Psoas muscle (tissue), 8 donors: ENCODE data around the gene ANAPC5. TPM values are rescaled to one million over a fixed set of nuclear protein-coding genes. Genes with fewer than 3 reads are reported as not detected.

Experiments used
- ATAC-seq, 4 donors: fragments of 200-7000 bp; cut with Tn5 transposase; one replicate each; pipeline ENCODE4 v1.9.1; 2020; ENCODE audit warnings: moderate library complexity in 3 of 4, mild to moderate bottlenecking in 2 of 4
- DNase-seq, 2 donors: peaks; one replicate each; pipeline ENCODE4 v3.0.0-alpha.2; 2020
- H3K27ac ChIP-seq: fragments of 200-600 bp; one replicate; pipeline ENCODE4 v1.8.0; 2022
- H3K27me3 ChIP-seq, 3 donors: fragments of 200-600 bp in 1 of 3; one replicate each; pipeline versions ENCODE4 v1.6.1 to v1.8.0; 2013 to 2022; ENCODE audit warnings: low read length in 2 of 3, mild to moderate bottlenecking in 2 of 3, moderate library complexity in 1 of 3; ENCODE audit not compliant: insufficient read depth in 3 of 3
- H3K36me3 ChIP-seq, 2 donors: fragments of 200-600 bp in 1 of 2; one replicate each; pipeline versions ENCODE4 v1.6.1 to v1.8.0; 2013 to 2022; ENCODE audit warnings: low read depth in 1 of 2, mild to moderate bottlenecking in 1 of 2, moderate library complexity in 1 of 2; ENCODE audit not compliant: insufficient read depth in 1 of 2
- H3K4me1 ChIP-seq: fragments of 200-600 bp; one replicate; pipeline ENCODE4 v1.8.0; 2022
- H3K4me3 ChIP-seq: fragments of 200-600 bp; one replicate; pipeline ENCODE4 v1.8.0; 2022; ENCODE audit warnings: mild to moderate bottlenecking
- H3K9me3 ChIP-seq: fragments of 200-600 bp; one replicate; pipeline ENCODE4 v1.8.0; 2022
- WGBS, 3 donors: extraction: QIAGEN DNeasy Blood & Tissue Kit; methylation state at CpG; one replicate each; pipeline versions ENCODE4 v1.1.6 to v1.1.7; 2013; 5-methylcytosine and 5-hydroxymethylcytosine counted together
- intact Hi-C, 2 donors: fragments of 100-400 bp; cut with DNase I; formaldehyde crosslinking; loops; one replicate each; pipeline versions ENCODE4 v1.11.0 to v1.14.2; 2022
- polyA plus RNA-seq, 3 donors: library from polyadenylated mRNA; stranded (reverse); fragments of 200-250 nt; gene quantifications; one replicate each; pipeline ENCODE4 v1.2.3, GENCODE V29; 2013
- total RNA-seq, 4 donors: library from RNA; stranded (reverse); fragmentation: NEBNext Ultra II Directional in 2 of 4; extraction: Animal tissue kit (Norgen Biotek cat#: 25700) in 2 of 4; gene quantifications; one replicate each; pipeline versions ENCODE4 v1.2.1 to v1.2.4, GENCODE V29; 2021 to 2023
- TF ChIP-seq, protein P1 (sequence below): fragments of 200-600 bp; IDR thresholded peaks from one replicate; pipeline ENCODE4 v1.8.0; 2022; ENCODE audit warnings: antibody characterized with exemption
- donor health status: healthy with polysubstance abuse.
- donor health status: DM: no; HTN: no; CAD: no; lungs with moderate emphysema.
- donor health status: Bipolar disorder and iron deficiency.
- donor health status: healthy.
- donor health status: DM: yes; HTN: yes; CAD: no.
- donor health status: DM: no; HTN: no; CAD: no.
- donor health status: DM: no; HTN: no; CAD: no.
- donor health status: DM: yes; HTN: yes; CAD: no.

Gene ANAPC5
- total and polyA plus RNA-seq, 7 donors, result 47.1 to 120 (median 70.8) TPM

GRCh38 chr12:121398355-121398754 lies 46.1 kb upstream of the ANAPC5 start:
- peaks cover 30% of the 10 kb centered on the region for H3K4me1 ChIP-seq
- peaks cover 0 to 1% of the 10 kb centered on the region in 2 donors for H3K36me3 ChIP-seq
- ATAC-seq (no peak), DNase-seq (no peak)
- H3K4me3 ChIP-seq, result peak overlapping the region; percentile 97
- peak overlapping the region; percentile 99 for H3K27ac ChIP-seq
- TF ChIP-seq, protein P1, sequence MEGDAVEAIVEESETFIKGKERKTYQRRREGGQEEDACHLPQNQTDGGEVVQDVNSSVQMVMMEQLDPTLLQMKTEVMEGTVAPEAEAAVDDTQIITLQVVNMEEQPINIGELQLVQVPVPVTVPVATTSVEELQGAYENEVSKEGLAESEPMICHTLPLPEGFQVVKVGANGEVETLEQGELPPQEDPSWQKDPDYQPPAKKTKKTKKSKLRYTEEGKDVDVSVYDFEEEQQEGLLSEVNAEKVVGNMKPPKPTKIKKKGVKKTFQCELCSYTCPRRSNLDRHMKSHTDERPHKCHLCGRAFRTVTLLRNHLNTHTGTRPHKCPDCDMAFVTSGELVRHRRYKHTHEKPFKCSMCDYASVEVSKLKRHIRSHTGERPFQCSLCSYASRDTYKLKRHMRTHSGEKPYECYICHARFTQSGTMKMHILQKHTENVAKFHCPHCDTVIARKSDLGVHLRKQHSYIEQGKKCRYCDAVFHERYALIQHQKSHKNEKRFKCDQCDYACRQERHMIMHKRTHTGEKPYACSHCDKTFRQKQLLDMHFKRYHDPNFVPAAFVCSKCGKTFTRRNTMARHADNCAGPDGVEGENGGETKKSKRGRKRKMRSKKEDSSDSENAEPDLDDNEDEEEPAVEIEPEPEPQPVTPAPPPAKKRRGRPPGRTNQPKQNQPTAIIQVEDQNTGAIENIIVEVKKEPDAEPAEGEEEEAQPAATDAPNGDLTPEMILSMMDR, result no peak
- no peaks in the 10 kb centered on the region for H3K27me3 ChIP-seq
- WGBS, 3 donors, result 97 to 99% (median 98%) methylated on average over 5 of the region's 5 CpGs
- intact Hi-C loops, result loop anchor here in 1 of 2 donors (5.0 kb wide), 1 partner anchor 46 kb away; the partner anchor contains the start of gene ANAPC5
- H3K9me3 ChIP-seq, result no peaks in the 10 kb centered on the region

DNA sequence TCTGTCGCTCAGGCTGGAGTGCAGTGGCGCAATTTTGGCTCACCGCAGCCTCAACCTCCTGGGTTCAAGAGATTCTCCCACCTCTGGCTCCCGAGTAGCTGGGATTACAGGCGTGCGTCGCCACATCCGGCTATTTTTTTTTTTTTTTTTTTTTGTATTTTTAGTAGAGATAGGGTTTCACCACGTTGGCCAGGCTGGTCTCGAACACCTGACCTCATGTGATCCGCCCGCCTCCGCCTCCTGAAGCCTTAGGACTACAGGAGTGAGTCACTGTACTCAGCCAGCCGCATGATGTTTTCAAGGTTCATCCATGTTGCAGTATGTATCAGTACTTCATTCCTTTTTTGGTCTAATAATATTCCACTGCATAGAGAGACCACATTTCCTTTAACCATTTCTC lies 45.3 kb upstream of the ANAPC5 start:
- TF ChIP-seq, protein P1, result no peak
- DNase-seq (no peak), ATAC-seq (no peak)
- no peak overlapping the region for H3K27ac ChIP-seq
- intact Hi-C loops, result loop anchor here in 1 of 2 donors (5.0 kb wide), 1 partner anchor 45 kb away; the partner anchor contains the start of gene ANAPC5
- no peaks in the 10 kb centered on the region for H3K27me3 ChIP-seq
- peaks cover 26% of the 10 kb centered on the region for H3K4me1 ChIP-seq
- H3K4me3 ChIP-seq, result no peak overlapping the region
- 63 to 85% (median 80%) methylated on average over 14 of the region's 14 CpGs for WGBS, 3 donors
- no peaks in the 10 kb centered on the region for H3K9me3 ChIP-seq
- H3K36me3 ChIP-seq, result no peaks in the 10 kb centered on the region

DNA sequence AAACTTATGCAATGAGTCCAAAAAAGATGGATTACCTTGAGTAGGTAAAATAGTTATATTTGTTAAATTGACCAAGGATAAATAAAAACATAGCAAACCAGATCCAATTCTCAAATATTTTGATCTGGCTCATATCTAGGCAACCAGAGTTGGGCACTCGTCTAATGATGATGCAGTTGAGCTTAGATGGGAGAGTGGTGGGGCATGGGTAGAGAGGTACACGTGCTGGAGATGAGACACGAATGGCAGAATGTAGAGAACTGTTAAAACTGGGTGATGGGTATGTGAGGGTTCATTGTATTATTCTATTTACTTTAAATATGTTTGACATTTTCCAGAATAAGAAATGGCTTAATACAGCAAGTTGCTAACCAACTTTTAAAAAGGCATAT lies 40.1 kb upstream of the ANAPC5 start:
- ATAC-seq (no peak), DNase-seq (no peak)
- Histone ChIP-seq H3K4me3 (no peak overlapping the region), H3K36me3 (no peaks in the 10 kb centered on the region), H3K27me3 (no peaks in the 10 kb centered on the region), H3K27ac (no peak overlapping the region), H3K4me1 (no peaks in the 10 kb centered on the region), H3K9me3 (no peaks in the 10 kb centered on the region)
- WGBS, 3 donors, result 80 to 86% (median 84%) methylated on average over 3 of the region's 3 CpGs
- TF ChIP-seq, protein P1, result no peak
- intact Hi-C loops, result no loop called here

GRCh38 chr12:121391619-121392324 lies 39.6 kb upstream of the ANAPC5 start:
- Histone ChIP-seq H3K4me1 (no peaks in the 10 kb centered on the region), H3K4me3 (peak overlapping the region; percentile 1), H3K27ac (no peak overlapping the region), H3K36me3 (no peaks in the 10 kb centered on the region), H3K27me3 (no peaks in the 10 kb centered on the region), H3K9me3 (no peaks in the 10 kb centered on the region)
- no peak for DNase-seq
- 61 to 66% (median 63%) methylated on average over 10 of the region's 10 CpGs for WGBS, 3 donors
- no peak for ATAC-seq
- intact Hi-C loops, result no loop called here
- TF ChIP-seq, protein P1, result no peak
